Pulmonary artery endothelial cell (primary cell): ENCODE measurements around the gene NCOA7. TPM values are rescaled to one million over a fixed set of nuclear protein-coding genes. Genes with fewer than 3 reads are reported as not detected.
A peak's percentile ranks its signal among the peaks of the same experiment; 100 is the strongest.

Experiments
- DNase-seq: peaks from one replicate; pipeline ENCODE4 v3.0.0-alpha.2; 2011; ENCODE audit warnings: low read depth, low spot score
- total RNA-seq: library from RNA; depleted of rRNA; stranded (reverse); fragments of >200 nt; gene quantifications from 2 replicates; pipeline ENCODE4 v1.2.3, GENCODE V29; 2014

Gene NCOA7, protein sequence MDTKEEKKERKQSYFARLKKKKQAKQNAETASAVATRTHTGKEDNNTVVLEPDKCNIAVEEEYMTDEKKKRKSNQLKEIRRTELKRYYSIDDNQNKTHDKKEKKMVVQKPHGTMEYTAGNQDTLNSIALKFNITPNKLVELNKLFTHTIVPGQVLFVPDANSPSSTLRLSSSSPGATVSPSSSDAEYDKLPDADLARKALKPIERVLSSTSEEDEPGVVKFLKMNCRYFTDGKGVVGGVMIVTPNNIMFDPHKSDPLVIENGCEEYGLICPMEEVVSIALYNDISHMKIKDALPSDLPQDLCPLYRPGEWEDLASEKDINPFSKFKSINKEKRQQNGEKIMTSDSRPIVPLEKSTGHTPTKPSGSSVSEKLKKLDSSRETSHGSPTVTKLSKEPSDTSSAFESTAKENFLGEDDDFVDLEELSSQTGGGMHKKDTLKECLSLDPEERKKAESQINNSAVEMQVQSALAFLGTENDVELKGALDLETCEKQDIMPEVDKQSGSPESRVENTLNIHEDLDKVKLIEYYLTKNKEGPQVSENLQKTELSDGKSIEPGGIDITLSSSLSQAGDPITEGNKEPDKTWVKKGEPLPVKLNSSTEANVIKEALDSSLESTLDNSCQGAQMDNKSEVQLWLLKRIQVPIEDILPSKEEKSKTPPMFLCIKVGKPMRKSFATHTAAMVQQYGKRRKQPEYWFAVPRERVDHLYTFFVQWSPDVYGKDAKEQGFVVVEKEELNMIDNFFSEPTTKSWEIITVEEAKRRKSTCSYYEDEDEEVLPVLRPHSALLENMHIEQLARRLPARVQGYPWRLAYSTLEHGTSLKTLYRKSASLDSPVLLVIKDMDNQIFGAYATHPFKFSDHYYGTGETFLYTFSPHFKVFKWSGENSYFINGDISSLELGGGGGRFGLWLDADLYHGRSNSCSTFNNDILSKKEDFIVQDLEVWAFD
- total RNA-seq, result 38.1 and 83.1 TPM in 2 replicates

GRCh38 chr6:125790358-125791150 lies at the start of gene NCOA7:
Gene NCOA7, plus strand, starts transcription at chr6:125790960. Its CDS starts 24,395 bp downstream, at chr6:125815355.
- no peak for DNase-seq

DNA sequence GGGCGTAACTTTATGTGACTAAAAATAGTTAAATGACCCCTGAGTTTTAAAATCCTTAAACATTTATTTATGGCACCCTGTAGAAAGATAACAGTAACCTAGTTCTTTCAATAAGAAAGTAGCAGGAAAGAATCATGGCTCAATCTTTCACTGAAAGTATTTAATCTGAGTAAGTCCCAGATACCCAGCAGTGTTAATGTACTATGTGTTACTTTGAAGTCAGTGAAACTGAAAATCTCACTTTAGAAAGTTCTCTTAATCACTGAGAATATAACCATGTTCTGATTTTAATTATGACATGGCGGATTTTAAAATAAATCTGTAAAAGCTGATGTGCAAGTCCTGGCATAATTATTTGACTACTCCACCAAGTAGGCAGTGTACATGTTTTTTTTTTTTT lies 49.4 kb upstream of the NCOA7 start:
- no peak for DNase-seq

DNA sequence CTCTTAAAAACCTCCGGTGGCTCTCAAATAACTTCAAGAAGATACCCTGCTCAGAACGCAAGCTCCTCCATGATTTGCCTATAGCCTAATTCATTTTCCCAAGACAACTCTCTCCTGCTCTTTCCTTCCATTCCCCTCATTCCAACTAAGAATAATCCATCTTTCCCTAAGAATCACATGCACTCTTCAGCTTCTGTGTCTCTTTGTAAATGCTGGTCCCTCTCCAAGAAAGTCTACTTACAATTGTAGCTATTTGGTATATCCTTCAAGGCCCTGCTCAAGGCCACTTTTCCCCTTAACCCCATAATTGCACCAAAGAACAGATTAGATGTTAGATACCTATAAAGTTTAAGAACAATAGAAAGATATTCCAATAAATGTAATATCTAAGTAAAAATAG lies 48.7 kb upstream of the NCOA7 start:
- DNase-seq, result no peak

DNA sequence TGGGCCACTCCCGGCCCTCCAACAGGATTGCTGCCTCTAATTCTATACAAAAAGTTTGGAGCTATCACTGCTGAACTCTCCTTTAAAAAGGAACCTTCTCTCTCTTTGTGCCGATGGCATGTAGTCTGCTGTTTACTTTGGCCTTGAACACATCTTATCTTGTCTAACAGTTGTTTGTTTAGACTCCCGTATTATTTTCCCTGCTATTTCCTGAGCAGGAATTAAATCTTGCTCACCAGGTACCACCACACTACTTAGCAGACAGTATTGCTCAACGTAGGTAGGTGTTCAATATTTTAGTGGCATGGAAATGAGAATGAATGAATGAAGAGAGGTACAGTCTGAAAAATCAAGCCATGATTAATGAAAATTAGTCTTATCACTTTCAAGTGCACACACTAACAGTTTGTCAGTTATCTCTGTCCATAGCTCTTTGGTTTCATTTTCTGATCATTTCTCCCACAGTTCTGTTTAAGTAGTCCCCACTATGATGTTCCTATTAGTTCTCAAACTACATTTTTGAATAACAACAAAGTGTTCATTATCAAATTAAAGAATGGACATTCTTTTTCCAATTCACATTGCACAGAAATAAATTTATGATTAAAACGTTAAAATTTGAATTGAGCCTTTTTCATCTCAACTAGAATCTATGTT lies 48.2 kb upstream of the NCOA7 start:
- DNase-seq, result no peak

DNA sequence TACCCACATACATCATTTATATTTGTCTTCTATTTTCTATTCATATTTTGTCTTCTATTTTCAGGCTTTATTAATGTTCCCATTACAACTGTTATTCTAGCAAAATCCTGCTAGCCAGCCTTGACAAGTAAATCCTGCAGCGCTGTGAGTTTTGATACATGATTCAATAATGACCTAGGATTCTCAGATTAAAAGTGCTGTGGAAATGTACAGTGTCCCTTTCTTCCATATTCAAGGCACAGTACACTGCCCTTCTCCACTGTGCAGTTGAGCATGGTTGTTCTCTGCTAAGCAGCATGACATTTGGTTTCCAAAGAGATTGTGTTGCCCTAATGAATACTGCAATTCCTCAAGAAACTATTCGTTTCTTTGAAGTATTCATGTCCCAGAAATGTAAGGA lies 47.2 kb upstream of the NCOA7 start:
- no peak for DNase-seq

DNA sequence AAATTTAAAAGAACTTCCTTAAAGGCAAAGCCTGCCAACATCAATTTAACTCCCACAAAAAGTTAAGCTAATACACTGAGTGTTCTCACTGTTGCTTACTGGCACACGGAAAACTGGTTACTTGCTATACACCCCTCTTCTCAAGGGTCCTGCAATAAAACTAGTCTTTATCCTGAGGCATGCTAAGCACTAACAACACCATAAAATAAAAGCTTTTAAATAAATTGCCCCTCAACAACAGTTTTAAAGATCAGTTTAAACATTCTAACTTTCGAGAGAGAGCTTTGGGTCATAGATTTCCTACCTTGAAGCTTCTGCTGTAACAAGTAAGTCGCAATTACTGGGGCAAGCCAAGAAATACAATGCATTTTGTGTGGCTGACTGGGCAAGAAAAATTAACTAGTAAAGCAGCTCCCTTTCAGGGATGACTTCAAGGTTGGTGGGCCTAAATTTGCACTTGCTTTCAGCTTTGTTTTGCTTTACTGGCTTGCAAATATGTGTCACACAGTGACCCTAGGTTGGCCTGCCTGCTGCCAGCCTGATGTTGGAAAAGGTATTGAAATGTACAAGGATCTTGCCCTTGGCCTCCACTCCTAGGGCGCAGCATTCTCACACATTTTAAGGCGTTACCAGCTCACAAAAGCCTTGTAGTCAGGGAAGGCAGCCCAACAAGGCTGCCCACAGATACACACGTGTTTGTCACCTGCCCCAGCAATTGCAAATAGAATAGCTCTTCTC lies 45.3 kb upstream of the NCOA7 start:
- no peak for DNase-seq

DNA sequence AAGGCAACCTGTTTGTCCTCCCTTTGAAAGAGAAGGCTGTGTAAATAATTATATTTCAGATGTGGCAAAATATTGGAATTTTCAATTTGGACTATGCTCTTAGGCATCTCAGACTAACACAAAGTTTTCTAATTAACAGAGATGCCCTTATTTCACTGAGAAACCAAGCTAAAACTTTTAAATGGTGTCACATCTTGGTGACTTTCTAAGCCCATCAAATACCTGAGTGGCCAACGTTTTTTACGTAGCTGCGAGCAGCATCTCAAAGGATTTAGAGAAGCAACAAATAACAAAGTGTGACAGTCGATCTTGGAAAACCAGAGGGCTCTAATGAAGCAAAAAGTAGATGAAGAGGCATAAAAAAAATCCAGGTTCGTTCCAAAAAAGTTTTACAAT lies 44.7 kb upstream of the NCOA7 start:
- DNase-seq, result no peak

- DNase-seq, result no peak
Observed at GRCh38 chr6:125746731-125747588, 43.8 kb upstream of the NCOA7 start.

GRCh38 chr6:125747589-125748405 lies 43.0 kb upstream of the NCOA7 start:
- no peak for DNase-seq

DNA sequence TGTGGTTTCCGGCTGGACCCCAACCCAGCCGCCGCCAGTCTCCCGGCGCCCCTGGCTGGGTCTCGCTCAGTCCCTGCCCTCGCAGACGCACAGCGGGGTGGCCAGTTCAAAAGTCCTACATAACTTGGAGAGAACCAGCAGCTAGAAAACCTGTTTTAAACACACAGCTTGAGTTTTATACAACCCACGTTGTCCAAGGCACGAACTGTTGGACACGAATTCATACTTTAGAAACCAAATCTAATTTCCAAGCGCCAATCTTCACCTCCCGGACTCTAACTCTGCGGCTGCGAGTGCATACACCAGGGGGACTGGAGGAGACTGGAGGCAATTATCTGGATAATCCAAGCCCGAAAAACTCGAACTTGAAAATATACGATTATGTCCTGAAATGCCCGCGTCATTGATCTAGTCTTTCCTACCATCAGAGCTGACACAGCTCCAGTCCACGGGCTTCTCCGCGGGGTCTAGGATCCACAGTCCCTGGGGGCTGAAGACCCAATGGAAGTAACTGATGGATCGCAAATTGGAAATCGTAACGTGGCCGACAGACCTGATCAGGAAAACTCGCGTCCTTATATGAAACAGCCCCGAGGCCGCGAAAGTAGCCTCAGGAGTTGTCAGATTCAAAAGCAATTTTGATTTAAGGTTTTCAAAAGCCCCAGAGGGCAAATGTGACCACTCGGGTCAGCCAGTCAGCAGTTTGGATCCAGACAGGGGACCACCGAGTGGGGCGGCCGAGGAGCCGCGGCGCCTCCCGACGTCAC lies 42.2 kb upstream of the NCOA7 start:
- no peak for DNase-seq

DNA sequence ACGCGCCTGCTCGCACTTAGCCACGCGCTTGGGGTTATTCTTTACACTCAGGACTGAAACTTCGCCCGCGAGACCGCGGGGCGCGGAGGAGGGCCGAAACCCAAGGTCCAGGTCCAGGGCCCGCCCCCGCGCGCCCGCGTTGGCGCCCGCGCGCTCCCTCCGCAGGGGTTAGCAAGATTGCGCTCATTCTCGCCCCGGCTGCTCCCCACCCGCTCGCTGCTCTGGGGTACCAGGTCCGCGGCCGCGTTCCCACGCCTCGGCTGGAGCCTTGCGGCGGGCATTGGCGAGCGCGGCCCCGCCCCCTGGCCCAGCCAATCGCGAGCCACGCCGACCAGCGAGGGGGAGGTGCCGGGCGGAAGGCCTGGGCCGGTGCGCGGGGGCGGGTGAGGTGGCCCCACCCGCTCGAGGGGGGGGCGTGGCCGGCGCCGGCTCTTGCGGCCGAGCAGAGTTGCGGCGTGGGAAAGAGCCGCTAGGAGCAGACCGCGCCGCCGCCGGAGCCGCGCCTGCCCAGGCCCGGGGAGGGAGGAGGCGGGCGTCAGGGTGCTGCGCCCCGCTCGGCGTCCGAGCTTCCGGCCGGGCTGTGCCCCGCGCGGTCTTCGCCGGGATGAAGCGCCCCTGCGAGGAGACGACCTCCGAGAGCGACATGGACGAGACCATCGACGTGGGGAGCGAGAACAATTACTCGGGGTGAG lies 41.4 kb upstream of the NCOA7 start, which contains the start of gene HEY2:
Gene HEY2 (plus strand): TSS at position 460 of the 692 bp plus-strand sequence. CDS start 145 bp downstream, at position 605.
- peak; percentile 81 for DNase-seq

DNA sequence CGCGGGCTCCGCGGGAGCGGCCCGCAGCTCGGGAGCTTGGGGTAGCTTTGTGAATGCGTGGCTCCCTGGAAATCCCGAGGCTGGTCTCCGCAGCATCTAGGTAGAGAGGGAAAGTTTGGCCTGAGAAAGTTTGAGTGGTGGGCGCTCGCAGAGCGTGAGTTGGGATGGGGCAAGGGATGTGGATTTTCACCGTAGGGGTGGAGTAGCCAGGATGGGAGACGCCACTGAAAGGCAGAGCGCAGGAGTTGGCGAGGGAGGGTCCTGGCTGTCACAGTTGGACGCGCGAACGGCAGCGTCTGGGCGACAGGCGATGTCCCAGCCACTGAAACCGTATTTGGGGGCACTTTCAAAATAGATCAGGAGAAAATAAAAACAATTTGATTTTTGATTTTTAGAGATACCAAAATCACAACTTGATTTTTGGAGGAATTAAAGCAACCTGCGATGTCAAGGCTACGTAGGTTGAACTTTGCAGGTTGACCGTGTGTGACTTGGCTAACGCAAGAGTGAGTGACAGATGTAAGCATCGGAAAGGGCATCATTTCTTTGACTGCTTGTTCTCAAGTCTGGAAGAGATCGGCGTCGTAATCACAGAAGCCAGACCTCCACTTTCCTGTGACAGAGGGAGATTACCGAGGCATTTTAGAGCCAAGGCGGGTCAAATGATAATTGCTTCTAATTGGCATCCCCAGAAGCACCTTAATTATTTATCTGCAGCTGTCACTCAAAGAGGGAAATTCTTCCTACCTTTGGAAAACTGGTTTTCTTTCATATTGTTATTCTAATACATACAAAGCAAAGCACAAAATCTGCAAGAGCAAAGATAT lies 40.7 kb upstream of the NCOA7 start:
- no peak for DNase-seq

GRCh38 chr6:125750692-125751333 lies 39.9 kb upstream of the NCOA7 start:
- DNase-seq, result no peak

- DNase-seq, result no peak
Observed at GRCh38 chr6:125751334-125751916, 39.3 kb upstream of the NCOA7 start.

DNA sequence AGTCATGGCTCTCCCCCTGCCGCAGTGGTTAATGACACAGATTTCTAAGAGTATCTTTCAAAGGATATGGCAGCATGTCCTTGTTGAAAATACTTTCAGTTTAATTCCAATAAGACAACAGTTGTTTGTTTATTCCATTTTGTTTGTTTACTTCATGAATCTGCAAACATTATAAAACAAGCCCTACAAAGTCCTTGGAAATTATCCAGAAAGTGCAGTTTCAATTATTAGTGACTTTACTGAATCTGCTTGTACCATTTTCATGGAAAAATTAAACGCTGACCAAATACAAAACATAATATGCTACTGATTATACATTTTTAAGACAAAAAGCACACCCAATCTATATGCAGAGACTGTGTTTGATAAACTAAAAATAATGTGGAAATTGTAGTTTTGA lies 38.0 kb upstream of the NCOA7 start:
- no peak for DNase-seq
